Heart left ventricle (tissue), 16 donors: Measurements from ENCODE around the gene C3orf38. TPM values are rescaled to one million over a fixed set of nuclear protein-coding genes. Genes with fewer than 3 reads are reported as not detected.

ENCODE experiments used
- ATAC-seq, 4 donors: fragments of 200-7000 bp; cut with Tn5 transposase; one replicate each; pipeline ENCODE4 v1.9.1; 2020 to 2022; ENCODE audit warnings: moderate library complexity in 4 of 4, mild to moderate bottlenecking in 3 of 4, moderate number of reproducible peaks in 1 of 4
- DNase-seq, 5 donors: peaks; one replicate each; pipeline ENCODE4 v3.0.0-alpha.2; 2020
- H3K27ac ChIP-seq, 12 donors: fragments of 200-600 bp; sonication (generic) in 4 of 12; one replicate each; pipeline versions ENCODE4 v1.5.0 to v1.8.0; 2016 to 2022; ENCODE audit warnings: mild to moderate bottlenecking in 2 of 12
- H3K27me3 ChIP-seq, 9 donors: fragments of 200-600 bp; sonication (generic) in 2 of 9; one replicate each; pipeline versions ENCODE4 v1.5.1 to v1.8.0; 2016 to 2022; ENCODE audit warnings: mild to moderate bottlenecking in 3 of 9
- H3K36me3 ChIP-seq, 9 donors: fragments of 200-600 bp; sonication (generic) in 2 of 9; one replicate each; pipeline versions ENCODE4 v1.5.0 to v1.8.0; 2018 to 2022; ENCODE audit warnings: mild to moderate bottlenecking in 2 of 9
- H3K4me1 ChIP-seq, 12 donors: fragments of 200-600 bp; sonication (generic) in 4 of 12; one replicate each; pipeline versions ENCODE4 v1.5.0 to v1.8.0; 2016 to 2022; ENCODE audit warnings: mild to moderate bottlenecking in 3 of 12
- H3K4me3 ChIP-seq, 12 donors: fragments of 200-600 bp; sonication (generic) in 4 of 12; one replicate each; pipeline versions ENCODE4 v1.5.0 to v1.8.0; 2017 to 2022; ENCODE audit warnings: mild to moderate bottlenecking in 9 of 12, moderate library complexity in 4 of 12
- H3K9me3 ChIP-seq, 12 donors: fragments of 200-600 bp; sonication (generic) in 4 of 12; one replicate each; pipeline versions ENCODE4 v1.5.0 to v1.8.0; 2016 to 2022; ENCODE audit warnings: mild to moderate bottlenecking in 1 of 12
- CTCF ChIP-seq, 12 donors: fragments of 200-600 bp; sonication (generic) in 4 of 12; IDR thresholded peaks; one replicate each; pipeline versions ENCODE4 v1.5.0 to v1.8.0; 2018 to 2022; ENCODE audit warnings: antibody characterized with exemption in 12 of 12, mild to moderate bottlenecking in 5 of 12
- POLR2A ChIP-seq, 2 donors: fragments of 450-650 bp; IDR thresholded peaks; one replicate each; pipeline ENCODE4 v1.6.1; 2017; ENCODE audit warnings: antibody characterized with exemption in 2 of 2, mild to moderate bottlenecking in 2 of 2, moderate library complexity in 2 of 2
- WGBS, 4 donors: extraction: QIAGEN DNeasy Blood & Tissue Kit in 2 of 4; methylation state at CpG; one replicate each; pipeline versions ENCODE4 v1.1.5 to v1.1.7; 2013 to 2018; 5-methylcytosine and 5-hydroxymethylcytosine counted together
- intact Hi-C, 10 donors: fragments of 100-400 bp; cut with DNase I; formaldehyde crosslinking; loops; one replicate each; pipeline versions ENCODE4 v1.11.1 to v1.14.2; 2022
- polyA plus RNA-seq, 2 donors: library from polyadenylated mRNA; stranded (reverse); fragments of 200-250 nt; gene quantifications; one replicate each; pipeline ENCODE4 v1.2.3, GENCODE V29; 2013
- total RNA-seq, 9 donors: library from RNA; depleted of rRNA in 2 of 9; stranded (reverse); fragments of >200 nt in 2 of 9; fragmentation: NEBNext Ultra II Directional in 3 of 9; extraction: Animal tissue kit (Norgen Biotek cat#: 25700) in 3 of 9; gene quantifications; one replicate each; pipeline versions ENCODE4 v1.1.0 to v1.2.4, GENCODE V29; 2016 to 2023
- donor health status: ischemic (EF 13 %, LVEDD 7.1; RV severe dilation, severe dysfunction).
- donor health status: healthy with polysubstance abuse.
- donor health status: DM: no; HTN: yes; CAD: no.
- donor health status: DM: no; HTN: no; CAD: no.
- donor health status: ischemic (EF 25% LVEDD 6.9; RV normal size, moderate dysfunction).
- donor health status: ischemic (EF 25% LVEDD 5.7; RV mildly dilated, moderate dysfunction).
- donor health status: healthy.
- donor health status: DM: yes; HTN: yes; CAD: no.
- donor health status: ischemic (EF 35%, LVEDD 5.7; RV mildly dilated, moderate dysfunction).
- donor health status: nonischemic (EF 11% LVEDD 7.7; RV severe dilation, severe dysfunction).
- donor health status: DM: yes; HTN: yes; CAD: no.
- donor health status: PGD.
- donor health status: ischemic (EF 29% LVEDD 5.4; RV normal size, mild dysfunction).
- donor health status: nonischemic (EF 23%, LVEDD 6.1; RV moderate dilation, normal function).

Gene C3orf38
- total and polyA plus RNA-seq, 11 donors = 4.3 to 21.5 (median 12.8) TPM

DNA sequence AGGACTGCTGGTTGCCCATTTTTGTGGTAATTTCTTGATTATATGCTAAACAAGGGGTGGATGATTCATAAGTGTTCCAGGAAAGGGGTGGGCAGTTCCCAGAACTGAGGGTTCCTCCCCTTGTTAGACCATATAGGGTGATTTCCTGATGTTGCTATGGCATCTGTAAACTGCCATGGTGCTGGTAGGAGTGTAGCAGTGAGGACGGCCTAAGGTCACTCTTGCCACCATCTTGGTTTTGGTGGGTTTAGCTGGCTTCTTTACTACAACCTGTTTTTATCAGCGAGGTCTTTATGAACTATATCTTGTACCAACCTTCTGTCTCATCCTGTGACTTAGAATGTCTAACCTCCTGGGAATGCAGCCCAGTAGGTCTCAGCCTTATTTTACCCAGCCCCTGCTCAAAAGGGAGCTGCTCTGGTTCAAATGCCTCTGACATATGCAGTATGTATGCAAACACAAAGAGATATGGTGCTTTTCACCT lies 46.2 kb downstream of the C3orf38 start:
- 88 to 96% (median 92%) methylated on average over 2 of the region's 2 CpGs for WGBS, 4 donors
- DNase-seq = no peak
- Histone ChIP-seq H3K4me1 (no peaks in the 10 kb centered on the region), H3K9me3 (no peaks in the 10 kb centered on the region), H3K36me3 (no peaks in the 10 kb centered on the region), H3K4me3 (no peak overlapping the region), H3K27ac (no peak overlapping the region), H3K27me3 (no peaks in the 10 kb centered on the region)
- no peak for ATAC-seq
- intact Hi-C loops = no loop called here
- TF ChIP-seq POLR2A (IDR thresholded peaks at IDR 0.05) (no peak), CTCF (IDR thresholded peaks at IDR 0.05) (no peak)

GRCh38 chr3:88198121-88198520 lies 48.4 kb downstream of the C3orf38 start:
- intact Hi-C loops = no loop called here
- DNase-seq = no peak
- no peak for TF ChIP-seq POLR2A (IDR thresholded peaks at IDR 0.05)
- TF ChIP-seq CTCF (IDR thresholded peaks at IDR 0.05) = no peak
- H3K27ac ChIP-seq = no peak overlapping the region
- no peaks in the 10 kb centered on the region for H3K9me3 ChIP-seq
- H3K4me3 ChIP-seq = no peak overlapping the region
- 66 to 83% (median 70%) methylated on average over 1 of the region's 1 CpG for WGBS, 4 donors
- ATAC-seq = no peak
- H3K27me3 ChIP-seq = no peaks in the 10 kb centered on the region
- H3K36me3 ChIP-seq = no peaks in the 10 kb centered on the region
- no peaks in the 10 kb centered on the region for H3K4me1 ChIP-seq

GRCh38 chr3:88203642-88204055 lies 53.9 kb downstream of the C3orf38 start:
- ATAC-seq (peak in 3 of 4 donors; percentile 79 to 93 (median 84)), DNase-seq (peak; percentile 53 to 68 (median 60))
- no peaks in the 10 kb centered on the region for H3K36me3 ChIP-seq
- 10 to 15% (median 12%) methylated on average over 5 of the region's 5 CpGs for WGBS, 4 donors
- no peaks in the 10 kb centered on the region for H3K27me3 ChIP-seq
- no peak overlapping the region for H3K4me3 ChIP-seq
- H3K4me1 ChIP-seq = no peaks in the 10 kb centered on the region
- no peaks in the 10 kb centered on the region for H3K9me3 ChIP-seq
- intact Hi-C loops = loop anchor here (2.0 to 10.0 kb wide), 10 partner anchors 894 to 1981 kb away; partner anchors contain the start of gene EPHA3 (in 1 of the 10)
- no peak overlapping the region for H3K27ac ChIP-seq
- TF ChIP-seq POLR2A (IDR thresholded peaks at IDR 0.05) (no peak), CTCF (IDR thresholded peaks at IDR 0.05) (peak; percentile 69 to 89 (median 83))

Other genes with a start within 250 kb of the C3orf38 start
- 10 to 100 TPM; 41.9 to 58.8 (median 46.0) TPM for gene CGGBP1, start 91.0 kb upstream of the C3orf38 start, total RNA-seq
- 10 to 100 TPM; 23.6 to 44.9 TPM for gene CGGBP1, start 91.0 kb upstream of the C3orf38 start, polyA plus RNA-seq
- gene ZNF654, start 90.7 kb upstream of the C3orf38 start, total RNA-seq = 10 to 100 TPM in 5 of 9 donors, 1 to 10 TPM in 4; 5.5 to 15.9 (median 11.4) TPM
- 1 to 10 TPM; 2.4 to 3.7 TPM for gene ZNF654, start 90.7 kb upstream of the C3orf38 start, polyA plus RNA-seq